Tibial nerve (tissue), 4 donors: ENCODE data around the gene COL6A2. TPM values are rescaled to one million over a fixed set of nuclear protein-coding genes. Genes with fewer than 3 reads are reported as not detected.
A peak's percentile ranks its signal among the peaks of the same experiment; 100 is the strongest.

Source experiments
- DNase-seq, 2 donors: peaks; one replicate each; pipeline ENCODE4 v3.0.0-alpha.2; 2019; ENCODE audit warnings: low spot score in 2 of 2
- H3K27ac ChIP-seq, 4 donors: fragments of 200-600 bp; sonication (generic) in 3 of 4; one replicate each; pipeline ENCODE4 v1.5.1; 2017 to 2019; ENCODE audit warnings: mild to moderate bottlenecking in 1 of 4
- H3K27me3 ChIP-seq, 2 donors: fragments of 200-600 bp; sonication (generic) in 1 of 2; one replicate each; pipeline versions ENCODE4 v1.5.1 to v1.6.0; 2017 to 2019
- H3K36me3 ChIP-seq, 3 donors: fragments of 200-600 bp; sonication (generic); one replicate each; pipeline ENCODE4 v1.5.1; 2018 to 2019
- H3K4me1 ChIP-seq, 4 donors: fragments of 200-600 bp; sonication (generic) in 3 of 4; one replicate each; pipeline ENCODE4 v1.5.1; 2017 to 2019
- H3K4me3 ChIP-seq, 4 donors: fragments of 200-600 bp; sonication (generic) in 3 of 4; one replicate each; pipeline ENCODE4 v1.5.1; 2017 to 2019; ENCODE audit warnings: mild to moderate bottlenecking in 1 of 4, moderate library complexity in 1 of 4
- H3K9me3 ChIP-seq, 4 donors: fragments of 200-600 bp; sonication (generic) in 3 of 4; one replicate each; pipeline ENCODE4 v1.5.1; 2017 to 2019
- CTCF ChIP-seq, 5 experiments: fragments of 200-600 bp in 3 of 5; fragments of 450-650 bp in 2 of 5; sonication (generic) in 3 of 5; IDR thresholded peaks; one replicate each; pipeline ENCODE4 v1.5.1; 2016 to 2019; ENCODE audit warnings: antibody characterized with exemption in 5 of 5, mild to moderate bottlenecking in 3 of 5, moderate library complexity in 2 of 5
- EP300 ChIP-seq, 2 donors: sonication (generic); formaldehyde crosslinking; IDR thresholded peaks; one replicate each; pipeline ENCODE4 v1.6.1; 2017; ENCODE audit warnings: antibody characterized with exemption in 2 of 2, mild to moderate bottlenecking in 1 of 2
- POLR2A ChIP-seq, 2 donors: fragments of 450-650 bp; IDR thresholded peaks; one replicate each; pipeline ENCODE4 v1.6.1; 2017; ENCODE audit warnings: antibody characterized with exemption in 2 of 2, mild to moderate bottlenecking in 2 of 2, moderate library complexity in 2 of 2
- WGBS, 2 donors: methylation state at CpG; one replicate each; pipeline ENCODE4 v1.1.5; 2018; 5-methylcytosine and 5-hydroxymethylcytosine counted together
- total RNA-seq, 4 donors: library from RNA; depleted of rRNA; stranded (reverse); fragments of >200 nt; gene quantifications; one replicate each; pipeline ENCODE4 v1.1.0, GENCODE V29; 2016

Gene COL6A2
- total RNA-seq, 4 donors from 2014 or later, result 470 to 1,210 (median 744) TPM

GRCh38 chr21:46131838-46132651 is 34.1 kb downstream of the COL6A2 start:
- DNase-seq, result no peak
- peaks cover 0 to 37% (median 0%) of the 10 kb centered on the region in 3 donors for H3K36me3 ChIP-seq
- no peak overlapping the region for H3K27ac ChIP-seq
- peak in 1 of 2 donors; percentile 22 for TF ChIP-seq EP300 (IDR thresholded peaks at IDR 0.05)
- TF ChIP-seq CTCF (IDR thresholded peaks at IDR 0.05), result no peak
- 92 to 94% methylated on average over 83 to 84 of the region's 85 CpGs for WGBS, 2 donors
- H3K9me3 ChIP-seq, result no peaks in the 10 kb centered on the region
- no peak overlapping the region for H3K4me3 ChIP-seq
- H3K27me3 ChIP-seq, result no peaks in the 10 kb centered on the region
- H3K4me1 ChIP-seq, result no peaks in the 10 kb centered on the region

- TF ChIP-seq CTCF (IDR thresholded peaks at IDR 0.05), result no peak
- no peak for TF ChIP-seq EP300 (IDR thresholded peaks at IDR 0.05)
- no peak for TF ChIP-seq POLR2A (IDR thresholded peaks at IDR 0.05)
- Histone ChIP-seq H3K9me3 (no peaks in the 10 kb centered on the region), H3K4me3 (no peak overlapping the region), H3K27me3 (peaks cover 0 to 13% of the 10 kb centered on the region in 2 donors), H3K4me1 (no peaks in the 10 kb centered on the region), H3K36me3 (peaks cover 0 to 9% (median 0%) of the 10 kb centered on the region in 3 donors), H3K27ac (no peak overlapping the region)
- 64 to 90% methylated on average over 4 to 6 of the region's 7 CpGs for WGBS, 2 donors
- DNase-seq, result no peak
Measured at GRCh38 chr21:46135782-46136395, 38.0 kb downstream of the COL6A2 start.

GRCh38 chr21:46136739-46137349 is 38.9 kb downstream of the COL6A2 start:
- no peaks in the 10 kb centered on the region for H3K9me3 ChIP-seq
- no peak for DNase-seq
- peaks cover 0 to 13% of the 10 kb centered on the region in 2 donors for H3K27me3 ChIP-seq
- H3K4me1 ChIP-seq, result no peaks in the 10 kb centered on the region
- 67 to 75% methylated on average over 17 to 21 of the region's 22 CpGs for WGBS, 2 donors
- H3K4me3 ChIP-seq, result no peak overlapping the region
- no peak overlapping the region for H3K27ac ChIP-seq
- TF ChIP-seq CTCF (IDR thresholded peaks at IDR 0.05) (no peak), POLR2A (IDR thresholded peaks at IDR 0.05) (no peak), EP300 (IDR thresholded peaks at IDR 0.05) (no peak)
- H3K36me3 ChIP-seq, result peaks cover 0 to 9% (median 0%) of the 10 kb centered on the region in 3 donors

- Histone ChIP-seq H3K4me3 (no peak overlapping the region), H3K27me3 (peaks cover 0 to 13% of the 10 kb centered on the region in 2 donors), H3K36me3 (no peaks in the 10 kb centered on the region), H3K27ac (no peak overlapping the region), H3K9me3 (no peaks in the 10 kb centered on the region), H3K4me1 (no peaks in the 10 kb centered on the region)
- no peak for TF ChIP-seq CTCF (IDR thresholded peaks at IDR 0.05)
- TF ChIP-seq EP300 (IDR thresholded peaks at IDR 0.05), result no peak
- no peak for TF ChIP-seq POLR2A (IDR thresholded peaks at IDR 0.05)
- WGBS, 2 donors, result 75 to 88% methylated on average over 4 to 7 of the region's 7 CpGs
- DNase-seq, result no peak
Measured at GRCh38 chr21:46137908-46138307, 40.0 kb downstream of the COL6A2 start.
